ENCODE measurements around the gene PHACTR1.

PHACTR1 gene

GRCh38 chr6:13030396-13030795, 313.8 kb downstream of the PHACTR1 start:
- no peak for DNase-seq (ENCODE audit: low read depth)

DNA sequence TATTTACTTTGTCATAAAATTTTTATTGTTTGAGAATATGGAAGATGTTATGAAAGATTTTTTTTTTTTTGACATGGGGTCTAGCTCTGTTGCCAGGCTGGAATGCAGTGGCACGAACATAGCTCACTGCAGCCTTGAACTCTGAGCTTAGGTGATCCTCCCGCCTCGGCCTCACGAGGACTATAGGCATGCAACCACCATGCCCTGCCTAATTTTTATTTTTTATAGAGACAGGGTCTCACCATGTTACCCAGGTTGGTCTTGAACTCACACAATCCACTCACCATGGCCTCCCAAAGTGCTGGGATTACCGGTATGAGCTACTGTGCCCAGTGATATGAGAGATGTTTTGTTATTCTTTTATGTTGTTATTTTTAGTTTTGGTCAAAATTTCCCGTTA, 316.0 kb downstream of the PHACTR1 start:
- DNase-seq (ENCODE audit: low read depth): no peak

GRCh38 chr6:13033145-13033544, 316.6 kb downstream of the PHACTR1 start:
- no peak for DNase-seq (ENCODE audit: low read depth)

DNA sequence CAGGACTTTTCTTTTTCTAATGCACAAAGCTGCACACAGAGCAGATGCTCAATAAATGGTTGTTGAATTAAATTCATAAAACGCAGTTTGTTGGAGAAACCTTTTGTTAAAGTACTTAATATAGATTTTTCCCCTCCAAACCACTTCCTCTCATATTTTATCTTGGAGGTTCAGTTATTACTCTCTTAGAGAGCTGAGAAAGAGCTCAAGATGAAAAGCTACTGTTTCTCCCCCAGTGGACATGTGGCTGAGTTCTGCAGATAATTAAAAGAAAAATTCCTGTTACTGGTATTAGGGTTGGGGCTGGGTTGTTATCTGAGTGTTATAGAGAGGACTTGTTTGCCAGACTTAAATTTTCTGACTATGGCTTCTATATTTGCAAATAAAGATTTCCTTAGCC, 317.7 kb downstream of the PHACTR1 start:
- no peak for DNase-seq (ENCODE audit: low read depth)

GRCh38 chr6:13035606-13036005, 319.0 kb downstream of the PHACTR1 start:
- DNase-seq (ENCODE audit: low read depth): no peak

- no peak for DNase-seq (ENCODE audit: low read depth)
These were observed 321.7 kb downstream of the PHACTR1 start for GRCh38 chr6:13038315-13038714.

- DNase-seq (ENCODE audit: low read depth): no peak
These were observed 322.2 kb downstream of the PHACTR1 start for GRCh38 chr6:13038741-13039190.

GRCh38 chr6:13044390-13044789, 327.8 kb downstream of the PHACTR1 start:
- DNase-seq (ENCODE audit: low read depth): no peak

GRCh38 chr6:13044896-13045295, 328.3 kb downstream of the PHACTR1 start:
- DNase-seq (ENCODE audit: low read depth): no peak

- no peak for DNase-seq (ENCODE audit: low read depth)
These were observed 329.1 kb downstream of the PHACTR1 start for GRCh38 chr6:13045676-13046075.

- no peak for DNase-seq (ENCODE audit: low read depth)
These were observed 329.5 kb downstream of the PHACTR1 start for GRCh38 chr6:13046084-13046483.

DNA sequence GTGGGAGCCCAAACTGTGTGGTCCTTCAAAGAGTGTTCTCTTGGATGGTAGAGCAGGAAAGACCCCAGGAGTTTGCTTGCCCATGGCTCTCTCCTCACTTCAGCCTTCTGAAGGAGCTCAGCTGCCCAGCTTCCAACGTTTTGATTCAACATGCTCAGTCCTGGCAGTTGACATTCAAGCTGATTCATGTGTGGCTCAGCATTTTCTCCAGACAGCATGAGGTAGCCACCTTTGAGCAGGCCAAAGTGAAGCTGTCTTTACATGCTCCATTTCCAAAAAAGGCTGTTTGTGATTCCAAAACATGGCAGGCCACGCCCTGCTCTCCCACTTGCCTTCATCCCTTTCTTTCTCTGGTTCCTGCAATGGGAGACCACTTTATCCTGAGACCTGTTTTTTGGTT, 331.5 kb downstream of the PHACTR1 start:
- DNase-seq (ENCODE audit: low read depth): no peak

DNA sequence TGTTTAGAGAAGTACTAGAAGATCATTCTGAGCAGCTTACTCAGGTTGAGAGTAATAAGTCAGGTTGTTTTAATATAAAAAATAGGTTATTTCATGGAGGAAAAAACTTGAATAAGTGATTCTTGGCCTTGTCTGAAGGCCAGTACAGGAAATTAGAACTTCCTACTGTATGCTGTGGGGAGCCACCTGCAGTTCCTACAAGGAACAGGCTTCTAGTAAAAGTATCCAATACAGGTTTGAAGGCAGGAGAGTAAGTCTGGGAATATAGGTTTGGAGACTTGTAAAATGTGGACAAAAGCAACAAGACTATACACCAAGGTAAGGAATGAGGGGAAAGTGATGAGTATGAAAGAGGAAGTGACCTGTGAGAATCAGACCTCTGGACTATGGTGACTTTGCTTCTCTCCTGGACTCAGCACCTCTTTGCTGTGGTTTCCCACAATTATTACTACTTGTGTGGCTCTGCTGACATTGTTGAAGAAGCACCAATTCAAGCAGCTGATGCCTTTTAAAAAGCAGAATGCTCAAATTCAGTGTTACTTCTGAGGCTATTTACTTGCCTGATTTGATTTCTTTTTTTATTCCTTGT, 333.2 kb downstream of the PHACTR1 start:
- DNase-seq (ENCODE audit: low read depth): no peak

- DNase-seq (ENCODE audit: low read depth): no peak
These were observed 336.5 kb downstream of the PHACTR1 start for GRCh38 chr6:13053006-13053461.

GRCh38 chr6:13058051-13058450, 341.5 kb downstream of the PHACTR1 start:
- DNase-seq (ENCODE audit: low read depth): no peak

DNA sequence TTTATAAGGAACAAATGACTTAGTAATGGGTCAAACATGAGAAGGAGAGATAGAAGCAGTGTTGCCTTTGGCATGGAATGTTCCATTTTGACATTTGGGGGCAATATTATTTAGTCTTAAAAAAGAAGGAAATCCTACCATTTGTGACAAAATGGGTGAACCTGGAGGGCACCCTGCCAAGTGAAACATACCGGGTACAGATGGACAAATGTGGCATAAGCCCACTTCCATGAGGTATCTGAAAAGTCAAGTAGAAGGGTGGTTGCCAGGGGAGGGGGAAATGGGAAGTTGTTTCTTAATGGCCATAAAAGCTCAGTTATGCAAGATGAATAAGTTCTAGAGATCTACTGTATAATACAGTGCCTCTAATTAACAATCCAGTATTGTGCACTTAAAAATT, 342.5 kb downstream of the PHACTR1 start:
- no peak for DNase-seq (ENCODE audit: low read depth)

DNA sequence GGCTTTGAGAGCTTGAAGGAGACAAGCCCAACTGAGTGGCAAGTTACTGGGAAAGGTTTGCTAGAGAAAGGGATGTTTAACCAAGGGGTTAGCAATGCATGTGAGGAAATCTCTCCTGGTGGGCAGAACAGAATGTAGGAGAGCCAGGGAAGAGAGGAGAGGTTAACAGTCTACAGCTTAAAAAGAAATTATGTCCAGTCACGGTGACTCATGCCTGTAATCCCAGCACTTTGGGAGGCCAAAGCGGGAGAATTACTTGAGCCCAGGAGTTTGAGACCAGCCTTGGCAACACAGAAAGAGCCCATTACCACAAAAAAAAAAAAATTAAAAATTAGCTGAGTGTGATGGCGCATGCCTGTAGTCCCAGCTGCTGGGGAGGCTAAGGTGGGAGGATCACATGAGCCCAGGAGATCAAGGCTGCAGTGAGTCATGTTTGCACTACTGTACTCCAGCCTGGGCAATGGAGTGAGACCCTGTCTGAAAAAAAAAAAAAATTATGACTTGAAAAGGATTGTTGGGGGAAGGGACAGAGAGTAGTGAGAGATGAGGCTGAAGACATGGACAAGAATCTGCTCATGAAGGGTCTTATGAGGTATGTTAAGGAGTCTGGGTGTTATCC, 346.8 kb downstream of the PHACTR1 start:
- no peak for DNase-seq (ENCODE audit: low read depth)

DNA sequence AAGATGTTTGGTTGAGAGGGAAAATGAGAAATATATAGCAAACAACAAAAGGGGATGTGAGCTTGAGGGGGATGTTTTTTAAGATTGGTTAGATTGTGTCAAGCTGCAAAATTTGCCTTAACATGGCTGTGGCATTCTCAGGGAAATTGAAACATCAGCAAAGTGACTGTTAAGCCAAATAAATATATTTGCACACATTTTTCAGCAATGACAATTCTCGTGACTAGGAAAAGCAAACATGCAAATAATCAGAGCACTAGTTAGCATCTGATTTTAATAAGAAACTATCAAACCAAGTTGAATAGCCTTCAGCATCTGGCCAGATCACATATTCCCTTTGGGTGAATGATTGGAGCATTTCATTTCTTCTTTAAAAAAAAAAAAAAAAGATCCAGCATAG, 349.0 kb downstream of the PHACTR1 start:
- DNase-seq (ENCODE audit: low read depth): no peak

GRCh38 chr6:13066050-13066449, 349.5 kb downstream of the PHACTR1 start:
- DNase-seq (ENCODE audit: low read depth): no peak

DNA sequence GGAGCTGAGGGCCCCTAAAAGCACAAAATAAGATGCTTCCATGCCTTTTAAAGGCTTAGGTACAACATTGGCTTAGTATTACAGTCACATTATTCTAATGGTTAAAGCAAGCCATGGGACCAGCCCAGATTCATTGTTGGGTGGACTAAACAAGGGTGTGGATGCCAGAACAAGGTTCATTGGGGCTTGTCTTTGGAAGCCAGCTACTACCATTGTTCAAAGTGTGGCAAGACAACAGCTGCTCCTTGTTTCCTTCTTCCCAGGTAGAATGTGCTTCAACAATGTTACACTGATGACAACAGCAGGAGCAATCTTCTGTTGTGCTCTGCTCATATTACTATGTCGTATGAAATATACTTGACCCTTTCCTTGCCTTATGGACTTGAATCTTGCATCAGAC, 350.3 kb downstream of the PHACTR1 start:
- no peak for DNase-seq (ENCODE audit: low read depth)

GRCh38 chr6:13068586-13069210, 352.1 kb downstream of the PHACTR1 start:
- DNase-seq (ENCODE audit: low read depth): no peak

- DNase-seq (ENCODE audit: low read depth): no peak
These were observed 355.2 kb downstream of the PHACTR1 start for GRCh38 chr6:13071550-13072345.
